Subcutaneous adipose tissue (tissue), 4 donors: ENCODE measurements around the gene CAPN15. TPM values are rescaled to one million over a fixed set of nuclear protein-coding genes. Genes with fewer than 3 reads are reported as not detected.

Experiments
- CTCF ChIP-seq: fragments of 450-650 bp; IDR thresholded peaks from one replicate; pipeline ENCODE4 v1.5.1; 2016; ENCODE audit warnings: low read depth, mild to moderate bottlenecking, control low read depth, antibody characterized with exemption, moderate library complexity
- total RNA-seq, 4 donors: library from RNA; depleted of rRNA; stranded (reverse); fragments of >200 nt; gene quantifications; one replicate each; pipeline ENCODE4 v1.1.0, GENCODE V29; 2016

CAPN15 gene
- total RNA-seq, 4 donors from 2014 or later, result 7.6 to 30.0 (median 13.3) TPM

GRCh38 chr16:560204-560700 lies 32.7 kb downstream of the CAPN15 start, which contains the start of gene PRR35:
PRR35 (plus strand) TSS chr16:560394; CDS start chr16:563295, 2,901 bp downstream.
- TF ChIP-seq CTCF, result no peak

- no peak for TF ChIP-seq CTCF
Measured at GRCh38 chr16:560701-561412, 33.3 kb downstream of the CAPN15 start.

- TF ChIP-seq CTCF, result no peak
Measured at GRCh38 chr16:561413-561794, 33.9 kb downstream of the CAPN15 start.

- TF ChIP-seq CTCF, result no peak
Measured at GRCh38 chr16:561957-562938, 34.7 kb downstream of the CAPN15 start.

GRCh38 chr16:563072-563644 lies 35.6 kb downstream of the CAPN15 start:
- no peak for TF ChIP-seq CTCF

- TF ChIP-seq CTCF, result no peak
Measured at GRCh38 chr16:564690-565418, 37.3 kb downstream of the CAPN15 start.
